HG03045 (cell line): ENCODE measurements around the gene DLD.
A peak's percentile ranks its signal among the peaks of the same experiment; 100 is the strongest.
"Not testable (repeated sequence)": the region's sequence is repeated elsewhere in the genome, so short reads cannot be mapped to it uniquely, and the experiment has no call there.

Source experiments
- ATAC-seq: cut with Tn5 transposase; IDR thresholded peaks from one replicate; pipeline ENCODE4 v1.9.1; 2021; ENCODE audit warnings: mild to moderate bottlenecking, moderate library complexity; ENCODE audit not compliant: unreplicated experiment

Gene DLD

DNA sequence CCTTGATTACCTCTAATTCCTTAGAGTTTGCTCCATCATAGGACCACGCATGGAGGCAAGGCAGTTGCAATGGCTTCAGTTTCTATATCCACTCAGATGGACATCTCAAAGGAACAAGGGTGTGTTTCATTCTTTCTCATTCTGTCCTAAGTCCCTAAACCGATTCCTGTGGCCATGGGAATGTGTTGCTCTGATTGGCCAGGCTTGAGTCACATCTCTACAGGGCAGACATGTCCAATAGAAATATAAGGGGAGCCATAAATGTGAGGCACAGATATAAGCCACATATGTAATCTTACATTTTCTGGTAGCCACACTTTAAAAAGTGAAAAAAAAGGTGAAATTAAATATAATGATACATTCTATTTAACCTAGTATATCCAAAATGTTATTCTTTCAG, 16.9 kb upstream of the DLD start:
- no peak for ATAC-seq

DNA sequence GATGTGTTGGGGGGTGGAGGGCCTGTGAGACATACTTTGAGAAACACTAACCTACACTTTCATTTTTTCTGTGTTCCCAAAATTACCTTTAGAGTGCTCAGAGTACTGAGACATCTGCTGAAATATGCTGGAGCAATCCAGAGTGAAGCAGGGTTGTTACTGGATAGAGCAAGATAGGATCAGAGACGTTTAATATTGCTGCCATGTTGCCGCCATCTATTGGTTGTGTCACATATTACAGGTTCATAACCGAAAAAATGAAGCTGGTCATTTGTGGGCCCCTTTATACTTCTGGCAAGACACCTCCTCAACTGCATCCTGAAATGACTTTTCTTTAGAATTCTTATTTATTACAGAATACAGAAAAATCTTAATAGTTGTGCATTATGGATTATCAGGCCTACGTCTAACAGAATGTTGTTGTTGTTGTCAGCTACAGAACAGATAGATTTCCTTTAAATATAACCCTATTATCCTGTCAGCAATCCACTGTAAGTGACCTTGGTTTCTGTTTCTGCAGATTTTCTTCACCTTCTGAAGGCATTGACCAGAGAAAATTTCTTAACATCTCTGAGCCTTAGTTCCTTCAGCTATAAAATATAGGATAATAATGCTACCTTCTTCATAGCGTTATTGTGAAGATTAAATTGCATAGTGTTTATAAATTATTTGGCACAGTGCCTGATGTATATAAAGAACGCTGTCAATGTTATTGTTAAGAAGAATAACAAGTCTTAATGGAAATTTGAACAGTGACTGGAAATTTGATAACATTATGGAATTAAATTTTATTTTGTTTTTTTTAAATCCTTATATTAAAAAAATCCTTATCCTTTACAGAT, 16.2 kb upstream of the DLD start:
- peak; percentile 65 for ATAC-seq

DNA sequence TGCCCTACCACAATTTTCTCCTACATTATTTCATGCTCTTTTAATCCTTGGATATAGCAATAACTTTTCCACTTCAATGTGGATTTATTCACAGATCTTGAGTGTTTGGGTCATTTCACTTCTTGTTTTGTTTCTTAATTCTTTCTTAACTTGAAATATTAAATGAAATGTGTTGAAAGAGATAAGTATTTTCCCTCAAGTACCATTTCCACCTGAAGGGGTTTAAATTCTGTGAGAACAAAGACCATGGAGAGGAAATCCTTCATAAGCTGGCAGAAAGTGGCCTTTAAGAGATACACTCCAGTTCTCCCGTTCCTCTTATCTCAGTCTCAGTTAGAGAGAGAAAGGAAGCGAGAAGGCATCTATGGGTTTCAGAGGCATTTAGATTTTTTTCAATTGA, 14.1 kb upstream of the DLD start:
- ATAC-seq = no peak

DNA sequence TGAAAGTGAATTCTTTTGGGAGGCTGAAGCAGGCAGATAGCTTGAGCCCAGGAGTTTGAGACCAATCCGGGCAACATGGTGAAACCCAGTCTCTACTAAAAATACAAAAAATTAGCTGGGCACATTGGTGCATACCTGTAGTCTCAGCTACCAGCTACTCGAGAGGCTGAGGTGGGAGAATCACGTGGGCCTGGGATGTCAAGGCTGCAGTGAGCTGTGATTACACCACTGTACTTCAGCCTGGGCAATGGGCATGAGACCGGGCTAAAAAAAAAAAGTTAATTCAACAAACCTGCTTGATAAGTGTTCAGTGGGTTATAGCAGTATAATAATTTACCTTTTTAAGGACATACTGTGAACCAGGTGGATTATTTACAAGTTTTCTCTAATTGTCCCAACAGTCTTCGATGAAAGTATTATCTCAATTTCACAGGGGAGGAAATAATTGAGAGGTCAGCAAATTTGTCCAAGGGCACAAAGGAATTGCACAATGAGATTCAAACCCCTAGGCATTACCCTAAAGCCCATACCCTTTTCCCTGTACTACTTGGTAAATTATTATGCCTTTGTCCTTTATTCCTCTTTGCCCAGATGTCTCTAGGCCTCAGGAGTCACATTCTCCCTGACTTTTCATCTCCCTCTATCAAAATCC, 13.1 kb upstream of the DLD start:
- no peak for ATAC-seq

DNA sequence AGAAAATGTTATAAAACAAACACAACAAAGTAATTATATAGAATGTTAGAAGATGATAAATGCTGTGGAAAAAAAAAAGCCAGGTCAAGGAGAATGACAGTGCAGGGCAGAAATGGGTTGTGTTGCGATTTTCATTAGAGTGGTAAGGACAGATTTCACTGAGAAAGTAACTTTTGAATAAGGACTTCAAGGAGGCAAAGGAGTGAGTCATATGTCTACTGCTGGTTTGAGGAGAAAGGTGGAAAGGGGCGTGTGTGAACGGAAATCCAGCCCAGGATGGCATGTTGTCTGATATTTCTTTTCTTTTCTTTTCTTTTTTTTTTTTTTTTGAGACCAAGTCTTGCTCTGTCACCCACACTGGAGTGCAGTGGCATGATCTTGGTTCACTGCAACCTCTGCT, 12.3 kb upstream of the DLD start:
- ATAC-seq = no peak

DNA sequence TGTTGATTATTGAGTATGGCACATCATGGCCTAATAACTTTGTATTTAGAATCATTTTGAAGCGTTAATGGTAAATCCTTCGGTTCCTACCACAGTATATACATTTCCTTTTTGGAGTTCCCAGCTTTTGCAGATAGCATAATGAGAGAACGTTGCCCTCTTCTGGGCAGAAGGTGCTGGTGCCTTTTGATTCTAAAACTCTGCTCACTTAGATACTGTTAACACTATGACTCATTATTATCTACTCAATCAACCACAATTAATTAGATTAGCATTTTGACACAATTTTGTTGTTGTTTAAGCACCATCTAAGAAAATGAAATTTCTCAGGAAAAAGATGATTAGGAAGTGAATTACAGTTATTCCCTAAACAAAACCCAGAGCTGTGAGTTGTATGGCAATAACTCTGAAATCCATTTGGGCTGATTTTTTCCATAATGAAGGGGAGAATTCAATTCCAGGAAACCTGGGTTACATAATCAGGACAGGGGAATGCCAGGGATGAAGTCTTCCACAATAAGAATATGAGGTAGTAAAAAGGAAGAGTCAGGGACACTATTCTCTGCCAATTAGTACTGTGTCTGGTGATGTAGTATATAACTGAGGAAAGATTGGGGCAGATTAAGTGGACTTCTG, 11.5 kb upstream of the DLD start:
- ATAC-seq = peak; percentile 53

DNA sequence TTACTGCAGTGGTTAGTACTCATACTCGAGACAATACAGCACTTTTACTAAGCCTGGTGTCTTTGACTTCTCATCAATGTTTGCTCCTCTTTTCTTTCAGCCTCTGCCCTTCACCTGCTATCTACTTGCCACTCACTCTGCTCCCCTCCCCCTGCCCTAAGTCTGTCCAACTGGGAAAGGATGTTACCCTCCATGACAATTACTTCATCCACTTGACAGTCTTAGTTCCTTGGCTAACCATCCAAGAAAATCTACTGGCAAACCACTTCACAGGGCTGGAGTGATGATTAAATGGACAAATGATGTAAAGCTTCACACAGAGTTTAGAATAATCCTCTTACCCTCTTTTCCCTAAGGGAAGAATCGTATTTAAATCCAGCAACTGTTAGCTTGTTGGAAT, 8.2 kb upstream of the DLD start:
- no peak for ATAC-seq

DNA sequence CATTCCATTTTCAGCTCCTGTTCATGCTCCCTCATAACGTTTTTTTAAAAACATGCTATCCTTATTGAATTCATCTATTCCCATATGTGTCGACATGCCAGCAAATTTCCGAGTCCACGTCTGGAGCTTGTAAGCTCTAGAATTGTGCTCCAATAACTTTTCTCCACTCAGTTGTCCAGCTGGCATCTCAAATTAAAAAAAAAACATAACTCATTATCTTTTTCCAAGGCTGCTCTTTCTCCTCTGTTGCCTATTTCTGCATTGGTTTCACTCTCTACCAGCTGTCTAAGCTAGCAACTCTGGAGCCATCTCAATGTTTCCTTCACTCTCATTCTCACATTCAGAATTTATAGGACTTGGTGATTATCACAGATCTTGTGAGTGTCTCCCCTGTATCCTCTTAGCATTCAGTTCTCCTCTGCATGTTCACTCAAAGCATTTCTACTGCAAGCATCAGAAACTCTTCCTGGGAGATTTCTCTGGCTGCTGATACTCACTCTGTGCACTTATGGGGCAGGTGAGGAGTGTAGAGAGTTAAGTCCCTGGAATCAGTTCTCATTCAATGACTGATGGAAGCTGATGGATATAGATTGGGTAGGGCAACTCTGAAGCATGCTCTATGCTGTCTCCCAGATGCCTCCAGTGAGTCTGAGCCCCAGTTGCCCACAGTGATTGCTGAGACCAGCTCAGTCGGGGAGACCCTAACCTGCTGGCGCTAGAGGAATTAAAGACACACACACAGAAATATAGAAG, 6.7 kb upstream of the DLD start:
- ATAC-seq = no peak

DNA sequence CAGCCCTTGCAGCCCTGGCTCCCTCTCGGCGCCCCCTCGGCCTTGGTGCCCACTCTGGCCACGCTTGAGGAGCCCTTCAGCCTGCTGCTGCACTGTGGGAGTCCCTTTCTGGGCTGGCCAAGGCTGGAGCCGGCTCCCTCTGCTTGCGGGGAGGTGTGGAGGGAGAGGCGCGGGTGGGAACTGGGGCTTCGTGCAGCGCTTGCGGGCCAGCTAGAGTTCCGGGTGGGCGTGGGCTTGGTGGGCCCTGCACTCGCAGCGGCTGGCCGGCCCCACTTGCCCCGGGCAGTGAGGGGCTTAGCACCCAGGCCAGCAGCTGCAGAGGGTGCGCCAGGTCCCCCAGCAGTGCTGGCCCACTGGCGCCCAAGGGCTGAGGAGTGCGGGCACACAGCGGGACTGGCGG, 3.2 kb upstream of the DLD start:
- not testable (repeated sequence) for ATAC-seq

DNA sequence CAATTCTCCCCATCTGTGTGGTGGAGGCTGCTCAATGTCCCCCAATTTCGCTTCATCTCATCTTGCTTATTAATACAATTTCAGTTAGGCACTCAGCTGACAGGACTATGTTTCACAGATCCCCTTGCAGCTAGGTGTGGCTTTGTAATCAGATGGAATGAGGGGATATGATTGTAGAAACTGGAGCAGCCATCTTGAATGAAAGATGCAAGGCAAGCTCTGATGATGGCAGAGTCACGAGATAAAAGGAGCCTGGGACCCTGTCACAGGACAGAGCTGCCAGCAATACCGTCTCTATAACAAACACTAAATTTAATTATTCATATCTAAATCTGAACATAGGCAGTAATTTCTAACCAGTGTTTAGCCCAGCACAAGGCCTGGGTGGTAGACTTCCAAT, 991 bp upstream of the DLD start:
- no peak for ATAC-seq

DNA sequence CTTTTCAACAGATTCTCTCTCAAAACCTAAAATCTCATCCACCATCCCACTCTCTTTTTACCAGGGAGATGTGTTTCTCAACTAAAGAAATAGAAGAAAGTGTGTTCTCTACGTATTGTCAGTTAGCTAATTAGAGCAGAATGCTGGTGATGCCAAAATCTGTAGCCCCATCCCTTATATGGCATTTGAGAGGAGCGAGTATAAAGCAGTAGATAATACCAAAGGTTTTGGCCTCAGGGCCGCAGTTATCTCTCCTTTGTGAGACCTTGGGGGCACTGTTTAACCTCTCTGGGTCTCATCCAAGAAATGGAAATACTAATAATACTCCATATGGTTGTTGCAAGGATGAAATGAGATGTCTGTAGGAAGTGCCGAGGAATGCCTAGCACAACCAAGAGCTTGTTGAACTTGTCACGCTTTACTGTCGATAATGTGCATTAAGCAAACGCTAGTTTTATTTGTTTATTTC, 456 bp upstream of the DLD start:
- ATAC-seq = peak; percentile 8

DNA sequence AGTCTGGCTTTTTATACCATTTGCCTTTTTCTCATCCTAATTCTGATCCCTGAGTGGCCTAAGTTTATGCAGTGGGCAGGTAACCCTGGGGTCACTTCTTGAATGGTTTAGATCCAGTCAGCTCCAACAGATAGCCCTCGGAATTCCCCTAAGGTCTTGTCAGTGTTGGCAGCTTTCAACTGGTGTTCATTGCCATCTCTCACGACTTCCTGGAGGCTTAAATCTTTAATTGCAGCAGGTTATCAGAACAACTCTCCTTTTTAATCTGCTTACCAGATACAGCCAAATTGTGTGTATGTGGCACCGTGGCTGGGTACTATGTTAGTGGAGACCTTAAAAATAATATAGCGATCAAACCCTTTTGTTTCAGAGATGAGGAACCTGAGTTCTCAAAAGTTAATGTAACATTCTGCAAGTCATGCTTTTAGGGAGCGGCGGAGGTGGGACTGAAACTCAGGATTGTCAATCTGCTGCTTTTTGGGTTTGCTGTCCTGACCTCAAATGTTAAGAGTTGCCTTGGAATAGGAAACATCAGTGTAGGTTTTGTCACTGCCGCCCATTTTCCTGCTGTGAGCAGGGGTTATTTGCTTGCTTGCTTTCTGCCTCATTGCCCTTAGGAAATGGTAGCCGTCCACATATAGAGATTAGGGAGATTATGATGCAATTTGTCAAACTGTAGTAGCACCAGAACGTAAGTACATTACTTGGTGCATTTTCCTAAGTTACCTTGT, 818 bp downstream of the DLD start:
- peak; percentile 18 for ATAC-seq

DNA sequence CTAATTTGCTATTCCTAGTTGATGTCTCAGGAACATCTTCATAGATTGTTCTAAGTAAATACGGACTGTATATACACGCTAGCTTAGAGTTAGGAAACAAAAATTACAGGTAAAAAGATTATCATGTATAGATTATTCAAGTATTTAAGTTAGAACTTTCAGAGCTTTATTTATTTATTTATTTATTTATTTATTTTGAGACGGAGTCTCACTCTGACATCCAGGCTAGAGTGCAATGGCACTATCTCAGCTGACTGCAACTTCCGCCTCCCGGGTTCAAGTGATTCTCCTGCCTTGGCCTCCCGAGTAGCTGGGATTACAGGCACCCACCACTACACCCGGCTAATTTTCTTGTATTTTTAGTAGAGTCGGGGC, 1.4 kb downstream of the DLD start:
- ATAC-seq = not testable (repeated sequence)

DNA sequence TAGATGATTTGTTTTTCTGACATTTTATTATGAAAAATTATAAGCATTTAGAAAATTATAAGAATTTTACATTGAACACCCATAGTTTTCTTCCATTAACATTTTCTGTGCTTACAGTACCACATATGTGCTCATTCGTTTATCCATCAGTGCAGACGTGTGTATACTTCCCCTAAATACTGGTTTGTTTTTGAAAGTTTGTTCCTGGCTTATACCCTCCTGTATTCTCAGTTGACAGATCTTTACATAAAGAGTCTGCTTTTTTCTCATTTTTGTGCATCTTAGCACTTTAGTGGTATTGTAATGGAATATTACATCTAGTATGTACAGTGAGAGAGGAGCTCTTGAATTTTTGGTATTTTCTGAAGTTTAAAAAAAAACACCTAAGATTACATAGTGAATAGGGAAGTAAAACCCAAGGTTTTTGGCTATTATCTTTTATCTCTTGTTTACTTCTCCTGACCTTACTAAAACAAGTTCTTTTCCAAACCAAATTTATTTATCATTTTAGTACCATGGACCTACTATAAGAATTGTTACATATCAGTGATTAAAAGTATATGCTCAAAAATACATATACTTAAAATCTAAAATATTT, 8.1 kb downstream of the DLD start:
- ATAC-seq = no peak

DNA sequence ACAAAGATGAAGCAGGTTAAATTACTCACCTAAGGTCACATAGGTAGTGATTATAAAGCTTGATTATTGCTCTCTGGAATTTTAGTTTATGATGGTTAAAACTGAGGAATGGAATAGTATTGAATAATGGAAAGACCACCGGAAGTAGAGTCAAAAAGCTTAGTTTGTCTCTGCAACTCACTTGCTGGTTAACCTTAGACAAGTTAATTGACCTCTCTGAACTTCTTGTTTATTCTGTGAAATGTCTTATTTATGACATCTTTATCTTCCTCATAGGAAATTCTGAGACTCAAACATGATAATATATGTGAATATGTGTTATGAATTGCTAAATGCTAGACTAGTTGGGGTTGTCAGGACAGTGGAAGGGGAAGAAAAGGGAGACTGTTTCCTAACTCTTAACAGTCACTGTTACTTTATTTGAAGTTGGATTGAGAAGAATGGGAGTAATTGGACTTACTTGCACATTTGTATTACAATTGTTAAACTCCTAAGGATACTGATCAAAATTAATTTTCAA, 9.6 kb downstream of the DLD start:
- no peak for ATAC-seq

DNA sequence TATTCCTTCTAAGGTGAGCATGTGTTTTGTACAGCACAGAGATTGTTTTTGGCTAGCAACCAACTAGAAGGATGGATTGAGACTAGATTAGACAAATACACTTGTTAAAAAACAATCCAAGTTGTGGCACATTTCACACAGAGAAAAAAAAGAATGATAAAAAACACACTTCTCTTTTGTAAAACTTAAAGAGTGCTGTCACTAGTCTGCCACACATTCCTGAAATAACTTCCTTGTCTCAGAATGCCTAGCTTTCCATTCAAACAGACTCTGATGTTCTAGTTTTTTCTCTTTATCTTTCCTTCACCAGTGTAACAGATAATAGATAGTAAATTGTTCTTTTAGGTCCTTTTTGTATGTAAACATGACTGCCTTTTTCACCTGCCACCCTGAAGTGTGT, 11.4 kb downstream of the DLD start:
- ATAC-seq = no peak

DNA sequence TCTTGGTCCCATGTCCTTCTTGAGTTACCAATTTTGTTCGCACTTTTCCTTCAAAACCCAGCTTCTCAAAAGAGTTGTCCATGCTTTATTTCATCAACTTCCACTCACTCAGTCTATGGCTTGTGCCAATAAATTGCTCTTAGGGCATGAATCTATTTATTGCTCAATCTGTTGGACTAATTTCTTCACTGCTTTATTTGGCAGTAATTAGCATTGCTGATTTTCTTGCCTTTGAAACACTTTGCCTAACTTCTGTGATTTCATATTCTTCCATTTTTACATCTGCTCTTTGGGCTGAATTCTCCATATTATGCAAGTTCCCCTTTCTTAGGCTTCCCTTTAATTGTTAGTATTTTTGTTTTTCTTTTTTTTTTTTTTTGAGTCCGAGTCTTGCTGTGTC, 16.8 kb downstream of the DLD start:
- no peak for ATAC-seq

DNA sequence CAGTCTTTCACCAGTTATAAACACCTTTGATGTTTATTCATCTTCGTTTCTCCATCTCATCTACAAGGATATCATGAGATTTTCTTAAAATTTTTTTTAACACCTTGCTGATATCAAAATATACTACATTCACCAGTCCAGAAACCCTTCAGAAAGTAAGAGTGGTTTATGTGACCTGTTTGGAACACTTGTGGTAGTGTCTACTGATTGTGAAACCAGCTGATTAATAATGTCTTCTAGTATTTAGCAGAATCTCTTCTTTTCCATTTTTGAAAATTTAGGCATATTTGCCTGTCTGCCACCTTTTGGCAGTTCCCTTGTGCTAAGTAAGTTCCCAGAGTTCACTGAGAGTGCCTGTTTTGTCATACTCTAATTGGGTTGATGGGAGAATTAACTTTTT, 18.5 kb downstream of the DLD start:
- ATAC-seq = no peak

DNA sequence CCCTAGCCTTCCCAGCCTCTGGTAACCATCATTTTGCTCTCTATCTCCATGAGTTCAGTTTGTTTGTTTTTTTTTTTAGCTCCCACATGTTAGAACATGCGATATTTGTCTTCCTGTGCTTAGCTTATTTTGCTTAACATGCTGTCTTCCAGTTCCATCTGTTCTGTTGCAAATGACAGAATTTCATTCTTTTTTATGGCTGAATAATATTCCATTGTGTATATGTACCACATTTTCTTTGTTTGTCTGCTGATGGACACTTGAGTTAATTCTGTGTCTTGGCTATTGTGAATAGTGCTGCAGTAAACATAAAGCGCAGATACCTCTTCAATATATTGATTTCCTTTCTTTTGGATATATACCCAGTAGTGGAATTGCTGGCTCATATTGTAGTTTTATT, 21.0 kb downstream of the DLD start:
- ATAC-seq = no peak

DNA sequence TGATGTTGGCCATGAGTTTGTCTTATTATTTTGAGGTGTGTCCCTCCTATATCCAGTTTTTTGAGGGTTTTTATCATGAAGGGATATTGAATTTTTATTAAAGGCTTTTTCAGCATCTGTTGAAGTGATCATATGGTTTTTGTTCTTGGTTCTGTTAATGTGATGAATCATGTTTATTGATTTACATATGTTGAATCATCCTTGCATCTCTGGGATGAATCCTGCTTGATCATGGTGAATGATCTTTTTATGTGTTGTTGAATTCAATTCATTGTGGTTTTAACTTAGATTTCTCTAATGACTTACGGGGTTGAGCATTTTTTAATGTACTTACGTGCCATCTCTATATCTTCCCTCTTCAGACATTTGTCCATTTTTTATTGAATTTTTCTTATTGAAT, 22.9 kb downstream of the DLD start:
- ATAC-seq = no peak
